ENCODE data around the gene ZMYND8.

GRCh38 chr20:47276851-47277534 lies 79.5 kb downstream of the ZMYND8 start:
- no peak for TF ChIP-seq CTCF (IDR thresholded peaks at IDR 0.05)
- no peak for TF ChIP-seq EP300 (IDR thresholded peaks at IDR 0.05)
